Measurements from ENCODE around the gene GTF2A1L.

DNA sequence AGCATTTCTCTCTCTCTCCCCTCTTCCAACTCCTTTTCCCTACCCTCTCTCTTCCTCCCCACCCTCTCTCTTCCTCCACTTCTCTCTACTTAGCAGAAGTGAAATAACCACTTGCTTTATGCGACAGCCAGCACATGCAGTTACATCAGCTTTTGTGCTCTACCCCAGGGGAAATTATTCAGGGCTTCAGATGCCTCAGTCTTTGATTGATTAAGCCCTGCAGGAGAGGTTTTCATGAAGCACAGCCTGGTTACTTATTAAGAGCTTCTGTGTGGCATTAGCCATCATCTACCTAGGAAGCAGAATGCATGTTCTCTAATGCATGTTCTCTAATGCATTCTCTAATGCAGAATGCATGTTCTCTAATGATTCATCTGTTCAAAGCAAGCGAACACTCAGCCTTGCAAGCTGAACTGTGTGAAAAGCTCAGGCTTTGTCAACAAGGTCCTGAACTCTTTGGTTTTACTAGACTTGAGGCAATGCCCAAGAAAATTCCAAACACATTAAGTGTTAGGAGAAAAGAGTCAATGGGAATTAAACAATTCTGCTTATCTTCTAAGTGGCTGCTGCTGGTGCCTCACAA lies 81.8 kb downstream of the GTF2A1L start:
- TF ChIP-seq, protein P1, sequence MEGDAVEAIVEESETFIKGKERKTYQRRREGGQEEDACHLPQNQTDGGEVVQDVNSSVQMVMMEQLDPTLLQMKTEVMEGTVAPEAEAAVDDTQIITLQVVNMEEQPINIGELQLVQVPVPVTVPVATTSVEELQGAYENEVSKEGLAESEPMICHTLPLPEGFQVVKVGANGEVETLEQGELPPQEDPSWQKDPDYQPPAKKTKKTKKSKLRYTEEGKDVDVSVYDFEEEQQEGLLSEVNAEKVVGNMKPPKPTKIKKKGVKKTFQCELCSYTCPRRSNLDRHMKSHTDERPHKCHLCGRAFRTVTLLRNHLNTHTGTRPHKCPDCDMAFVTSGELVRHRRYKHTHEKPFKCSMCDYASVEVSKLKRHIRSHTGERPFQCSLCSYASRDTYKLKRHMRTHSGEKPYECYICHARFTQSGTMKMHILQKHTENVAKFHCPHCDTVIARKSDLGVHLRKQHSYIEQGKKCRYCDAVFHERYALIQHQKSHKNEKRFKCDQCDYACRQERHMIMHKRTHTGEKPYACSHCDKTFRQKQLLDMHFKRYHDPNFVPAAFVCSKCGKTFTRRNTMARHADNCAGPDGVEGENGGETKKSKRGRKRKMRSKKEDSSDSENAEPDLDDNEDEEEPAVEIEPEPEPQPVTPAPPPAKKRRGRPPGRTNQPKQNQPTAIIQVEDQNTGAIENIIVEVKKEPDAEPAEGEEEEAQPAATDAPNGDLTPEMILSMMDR (IDR thresholded peaks at IDR 0.05; ENCODE audit: low read depth, low read length, missing input control): no peak
- TF ChIP-seq RAD21 (IDR thresholded peaks at IDR 0.05) (no peak), YY1 (IDR thresholded peaks at IDR 0.05) (no peak), TAF1 (conservative IDR thresholded peaks at IDR 0.05) (no peak)
- TF ChIP-seq, protein P2, sequence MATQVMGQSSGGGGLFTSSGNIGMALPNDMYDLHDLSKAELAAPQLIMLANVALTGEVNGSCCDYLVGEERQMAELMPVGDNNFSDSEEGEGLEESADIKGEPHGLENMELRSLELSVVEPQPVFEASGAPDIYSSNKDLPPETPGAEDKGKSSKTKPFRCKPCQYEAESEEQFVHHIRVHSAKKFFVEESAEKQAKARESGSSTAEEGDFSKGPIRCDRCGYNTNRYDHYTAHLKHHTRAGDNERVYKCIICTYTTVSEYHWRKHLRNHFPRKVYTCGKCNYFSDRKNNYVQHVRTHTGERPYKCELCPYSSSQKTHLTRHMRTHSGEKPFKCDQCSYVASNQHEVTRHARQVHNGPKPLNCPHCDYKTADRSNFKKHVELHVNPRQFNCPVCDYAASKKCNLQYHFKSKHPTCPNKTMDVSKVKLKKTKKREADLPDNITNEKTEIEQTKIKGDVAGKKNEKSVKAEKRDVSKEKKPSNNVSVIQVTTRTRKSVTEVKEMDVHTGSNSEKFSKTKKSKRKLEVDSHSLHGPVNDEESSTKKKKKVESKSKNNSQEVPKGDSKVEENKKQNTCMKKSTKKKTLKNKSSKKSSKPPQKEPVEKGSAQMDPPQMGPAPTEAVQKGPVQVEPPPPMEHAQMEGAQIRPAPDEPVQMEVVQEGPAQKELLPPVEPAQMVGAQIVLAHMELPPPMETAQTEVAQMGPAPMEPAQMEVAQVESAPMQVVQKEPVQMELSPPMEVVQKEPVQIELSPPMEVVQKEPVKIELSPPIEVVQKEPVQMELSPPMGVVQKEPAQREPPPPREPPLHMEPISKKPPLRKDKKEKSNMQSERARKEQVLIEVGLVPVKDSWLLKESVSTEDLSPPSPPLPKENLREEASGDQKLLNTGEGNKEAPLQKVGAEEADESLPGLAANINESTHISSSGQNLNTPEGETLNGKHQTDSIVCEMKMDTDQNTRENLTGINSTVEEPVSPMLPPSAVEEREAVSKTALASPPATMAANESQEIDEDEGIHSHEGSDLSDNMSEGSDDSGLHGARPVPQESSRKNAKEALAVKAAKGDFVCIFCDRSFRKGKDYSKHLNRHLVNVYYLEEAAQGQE (IDR thresholded peaks at IDR 0.05): no peak
